Measurements from ENCODE around the gene GABPB1.

The GABPB1 gene

GRCh38 chr15:50304836-50305235 lies 50.2 kb downstream of the GABPB1 start:
- no peak for DNase-seq
- Histone ChIP-seq H3K27me3 (ENCODE audit: insufficient read depth, low read length, poor library complexity) (no peaks in the 10 kb centered on the region), H3K4me3 (ENCODE audit: low read depth in 1 of 2, low read length in 2 of 2) (no peak overlapping the region), H3K79me2 (ENCODE audit: insufficient read depth, low read length) (no peaks in the 10 kb centered on the region; the same call in 1 of the 2 replicates), H4K20me1 (ENCODE audit: insufficient read depth, low read length) (no peaks in the 10 kb centered on the region), H3K4me1 (ENCODE audit: insufficient read depth, low read length) (no peaks in the 10 kb centered on the region), H3K27ac (ENCODE audit: low read length) (no peak overlapping the region), H3K36me3 (ENCODE audit: insufficient read depth, low read length) (peaks cover 45% of the 10 kb centered on the region), H3K9ac (ENCODE audit: low read depth, low read length) (no peak overlapping the region), H3K9me3 (ENCODE audit: insufficient read depth, low read length, severe bottlenecking) (peaks cover 4% of the 10 kb centered on the region), H3K4me2 (ENCODE audit: insufficient read depth, low read length) (no peak overlapping the region), H2AFZ (ENCODE audit: low read depth, low read length) (no peak overlapping the region)
- TF ChIP-seq EZH2 (IDR thresholded peaks at IDR 0.05; ENCODE audit: borderline replicate concordance, low read depth, low read length, severe bottlenecking) (no peak), CTCF (IDR thresholded peaks at IDR 0.05; ENCODE audit: borderline replicate concordance, extremely low read depth, low read length, poor library complexity, severe bottlenecking) (no peak)
- no peak for ATAC-seq (ENCODE audit: insufficient read depth, low read depth)

- TF ChIP-seq EZH2 (IDR thresholded peaks at IDR 0.05; ENCODE audit: borderline replicate concordance, low read depth, low read length, severe bottlenecking) (no peak), CTCF (IDR thresholded peaks at IDR 0.05; ENCODE audit: borderline replicate concordance, extremely low read depth, low read length, poor library complexity, severe bottlenecking) (no peak)
- Histone ChIP-seq H2AFZ (ENCODE audit: low read depth, low read length) (no peak overlapping the region), H3K4me3 (ENCODE audit: low read depth in 1 of 2, low read length in 2 of 2) (no peak overlapping the region), H3K4me2 (ENCODE audit: insufficient read depth, low read length) (no peak overlapping the region), H3K79me2 (ENCODE audit: insufficient read depth, low read length) (no peaks in the 10 kb centered on the region), H3K36me3 (ENCODE audit: insufficient read depth, low read length) (peaks cover 50% of the 10 kb centered on the region), H3K9me3 (ENCODE audit: insufficient read depth, low read length, severe bottlenecking) (no peaks in the 10 kb centered on the region), H3K27me3 (ENCODE audit: insufficient read depth, low read length, poor library complexity) (no peaks in the 10 kb centered on the region), H3K4me1 (ENCODE audit: insufficient read depth, low read length) (no peaks in the 10 kb centered on the region), H3K9ac (ENCODE audit: low read depth, low read length) (no peak overlapping the region), H4K20me1 (ENCODE audit: insufficient read depth, low read length) (no peaks in the 10 kb centered on the region), H3K27ac (ENCODE audit: low read length) (no peak overlapping the region)
- DNase-seq (no peak), ATAC-seq (ENCODE audit: insufficient read depth, low read depth) (no peak)
These were observed 52.4 kb downstream of the GABPB1 start for GRCh38 chr15:50302581-50302980.

GRCh38 chr15:50298340-50298739 lies 56.7 kb downstream of the GABPB1 start:
- ATAC-seq (ENCODE audit: insufficient read depth, low read depth) (no peak), DNase-seq (no peak)
- Histone ChIP-seq H3K27me3 (ENCODE audit: insufficient read depth, low read length, poor library complexity) (no peaks in the 10 kb centered on the region), H3K4me2 (ENCODE audit: insufficient read depth, low read length) (no peak overlapping the region), H3K4me1 (ENCODE audit: insufficient read depth, low read length) (no peaks in the 10 kb centered on the region), H3K9me3 (ENCODE audit: insufficient read depth, low read length, severe bottlenecking) (no peaks in the 10 kb centered on the region), H3K9ac (ENCODE audit: low read depth, low read length) (no peak overlapping the region), H3K79me2 (ENCODE audit: insufficient read depth, low read length) (no peaks in the 10 kb centered on the region), H3K4me3 (ENCODE audit: low read depth in 1 of 2, low read length in 2 of 2) (no peak overlapping the region), H2AFZ (ENCODE audit: low read depth, low read length) (no peak overlapping the region), H3K36me3 (ENCODE audit: insufficient read depth, low read length) (peaks cover 56% of the 10 kb centered on the region), H3K27ac (ENCODE audit: low read length) (no peak overlapping the region), H4K20me1 (ENCODE audit: insufficient read depth, low read length) (no peaks in the 10 kb centered on the region)
- TF ChIP-seq CTCF (IDR thresholded peaks at IDR 0.05; ENCODE audit: borderline replicate concordance, extremely low read depth, low read length, poor library complexity, severe bottlenecking) (no peak), EZH2 (IDR thresholded peaks at IDR 0.05; ENCODE audit: borderline replicate concordance, low read depth, low read length, severe bottlenecking) (no peak)

- Histone ChIP-seq H3K4me1 (ENCODE audit: insufficient read depth, low read length) (no peaks in the 10 kb centered on the region), H3K27me3 (ENCODE audit: insufficient read depth, low read length, poor library complexity) (no peaks in the 10 kb centered on the region), H3K9me3 (ENCODE audit: insufficient read depth, low read length, severe bottlenecking) (no peaks in the 10 kb centered on the region), H4K20me1 (ENCODE audit: insufficient read depth, low read length) (no peaks in the 10 kb centered on the region), H2AFZ (ENCODE audit: low read depth, low read length) (no peak overlapping the region), H3K79me2 (ENCODE audit: insufficient read depth, low read length) (no peaks in the 10 kb centered on the region), H3K27ac (ENCODE audit: low read length) (no peak overlapping the region), H3K9ac (ENCODE audit: low read depth, low read length) (no peak overlapping the region), H3K4me2 (ENCODE audit: insufficient read depth, low read length) (no peak overlapping the region), H3K36me3 (ENCODE audit: insufficient read depth, low read length) (peaks cover 43% of the 10 kb centered on the region), H3K4me3 (ENCODE audit: low read depth in 1 of 2, low read length in 2 of 2) (no peak overlapping the region)
- no peak for ATAC-seq (ENCODE audit: insufficient read depth, low read depth)
- TF ChIP-seq CTCF (IDR thresholded peaks at IDR 0.05; ENCODE audit: borderline replicate concordance, extremely low read depth, low read length, poor library complexity, severe bottlenecking) (no peak), EZH2 (IDR thresholded peaks at IDR 0.05; ENCODE audit: borderline replicate concordance, low read depth, low read length, severe bottlenecking) (no peak)
- no peak for DNase-seq
These were observed 59.0 kb downstream of the GABPB1 start for GRCh38 chr15:50295966-50296365.
